HG02840 (cell line): ENCODE measurements around the gene MTNR1A.

Experiments
- ATAC-seq: cut with Tn5 transposase; IDR thresholded peaks from one replicate; pipeline ENCODE4 v1.9.1; 2021; ENCODE audit warnings: mild to moderate bottlenecking, moderate library complexity, moderate number of reproducible peaks; ENCODE audit not compliant: unreplicated experiment, low FRiP score

MTNR1A gene

DNA sequence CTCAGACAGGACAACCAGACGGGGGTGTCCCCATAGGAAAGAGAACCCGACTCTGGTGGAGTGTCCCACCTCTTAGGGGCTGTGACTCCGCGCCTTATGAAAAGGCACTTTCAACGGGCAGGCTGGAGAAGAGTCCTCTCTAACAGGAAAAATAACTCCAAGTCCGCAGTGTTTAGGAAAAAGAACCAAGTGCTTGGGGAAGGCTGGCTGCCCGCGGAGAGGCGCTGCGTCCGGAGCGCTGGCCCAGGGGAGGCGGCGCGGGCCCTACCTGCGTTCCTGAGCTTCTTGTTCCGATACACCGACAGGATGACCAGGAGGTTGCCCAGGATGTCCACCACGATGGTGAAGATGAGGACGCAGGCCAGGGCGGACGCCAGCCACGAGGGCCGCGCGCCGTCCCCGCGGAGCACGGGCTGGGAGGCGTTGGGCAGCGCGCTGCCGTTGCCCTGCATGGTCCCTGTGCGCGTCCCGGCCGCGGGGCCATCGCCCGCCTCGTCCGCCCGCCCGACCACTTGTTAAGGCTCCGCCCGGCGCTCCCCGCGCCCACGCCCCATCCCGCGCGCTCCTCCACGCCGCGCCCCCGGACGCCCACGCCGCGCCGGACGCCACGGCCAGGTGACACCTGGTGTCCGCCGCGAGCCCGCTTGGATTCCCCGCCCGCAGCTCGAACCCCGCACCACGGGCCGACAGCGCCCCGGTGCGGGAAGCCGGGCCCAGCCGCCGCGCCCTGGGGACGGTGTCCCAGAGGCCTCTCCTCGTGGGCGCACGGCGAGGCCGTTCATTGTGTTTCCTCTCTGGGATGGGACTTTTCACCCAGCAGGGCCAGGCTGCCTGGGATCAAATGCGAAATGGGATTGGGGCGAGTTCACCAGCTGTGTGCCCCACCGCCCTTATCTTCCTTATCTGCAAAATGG is at the start of gene MTNR1A:
Gene MTNR1A (minus strand): TSS at position 654 of the 914 bp plus-strand sequence. CDS start 202 bp downstream, at position 452.
- ATAC-seq, result no peak

DNA sequence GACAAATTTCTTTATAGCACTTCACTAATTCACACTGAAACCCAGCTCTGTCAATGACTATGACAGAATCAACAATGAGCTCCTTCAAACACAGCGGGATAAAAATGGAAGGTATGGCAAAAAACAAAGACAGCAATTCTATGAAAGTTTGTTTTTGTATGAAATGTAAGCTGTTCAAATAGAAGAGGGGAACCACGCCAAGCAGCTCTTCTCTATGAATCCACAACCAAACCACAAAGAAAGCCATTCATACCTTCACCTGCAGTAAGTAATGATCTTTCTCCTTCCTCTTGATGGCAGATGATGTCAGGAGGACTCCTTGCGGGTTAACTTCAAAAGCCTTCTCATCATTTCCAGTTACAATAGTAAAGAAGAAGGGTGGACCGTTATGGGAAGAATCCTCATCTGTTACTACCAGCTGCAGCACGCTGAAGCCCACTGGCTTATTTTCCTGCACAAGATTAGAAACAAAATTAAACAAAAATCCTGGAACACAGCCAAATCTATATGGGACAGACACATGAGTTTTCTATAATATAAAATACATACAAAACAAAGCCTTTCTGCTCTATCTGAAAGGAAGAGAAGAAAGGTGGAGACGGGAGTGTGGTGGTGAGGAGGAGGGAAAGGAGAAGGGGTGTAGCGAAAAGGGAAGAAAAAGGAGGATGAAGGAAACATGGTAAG is 48.9 kb upstream of the MTNR1A start:
- ATAC-seq, result no peak

- no peak for ATAC-seq
Measured at GRCh38 chr4:186602978-186603377, 47.6 kb upstream of the MTNR1A start.

GRCh38 chr4:186599483-186599882 is 44.1 kb upstream of the MTNR1A start:
- ATAC-seq, result no peak

- ATAC-seq, result no peak
Measured at GRCh38 chr4:186598686-186599085, 43.3 kb upstream of the MTNR1A start.

DNA sequence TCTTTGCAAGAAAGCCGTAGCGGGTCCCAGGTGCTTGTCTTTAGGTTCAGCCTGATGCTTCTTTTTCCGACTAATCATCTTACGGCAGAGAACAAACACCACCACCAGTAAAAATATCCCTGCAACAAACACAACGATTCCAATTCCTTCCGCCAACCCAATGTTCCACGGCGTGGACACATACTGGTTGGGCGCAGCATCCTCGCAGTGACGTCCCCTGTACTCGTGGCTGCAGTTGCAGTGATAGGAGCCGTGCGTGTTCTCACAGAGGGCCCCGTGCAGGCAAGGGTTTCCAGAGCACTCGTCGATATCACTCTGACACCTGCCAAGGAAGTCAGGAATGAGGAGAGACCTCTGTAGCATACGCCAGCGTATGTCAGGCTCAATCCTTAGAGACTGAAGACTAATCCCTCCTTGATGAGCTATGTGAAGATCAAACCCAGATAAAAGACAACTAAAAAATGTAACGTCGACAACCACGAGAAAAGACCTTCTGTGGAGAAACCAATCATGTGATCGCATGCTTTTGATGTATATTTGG is 41.6 kb upstream of the MTNR1A start:
- ATAC-seq, result no peak

DNA sequence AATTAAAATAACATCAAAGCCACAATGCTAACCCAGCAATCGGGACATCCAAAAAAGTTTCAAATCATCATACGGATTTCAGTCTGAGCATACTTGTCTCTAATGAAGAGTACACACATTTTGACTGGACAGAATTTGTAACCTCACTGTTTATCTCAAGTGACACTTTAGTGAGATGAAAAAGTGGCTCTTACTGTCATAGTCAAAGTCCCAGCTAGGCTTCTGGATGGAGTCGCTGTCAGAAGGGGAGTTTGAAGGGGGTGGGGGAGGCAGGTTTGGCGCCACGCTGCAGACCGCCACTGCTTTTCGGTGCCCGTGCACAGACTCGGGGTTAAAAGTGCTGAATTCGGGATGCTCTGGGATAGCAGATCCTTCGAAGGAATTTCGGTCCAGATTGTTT is 41.0 kb upstream of the MTNR1A start:
- no peak for ATAC-seq

DNA sequence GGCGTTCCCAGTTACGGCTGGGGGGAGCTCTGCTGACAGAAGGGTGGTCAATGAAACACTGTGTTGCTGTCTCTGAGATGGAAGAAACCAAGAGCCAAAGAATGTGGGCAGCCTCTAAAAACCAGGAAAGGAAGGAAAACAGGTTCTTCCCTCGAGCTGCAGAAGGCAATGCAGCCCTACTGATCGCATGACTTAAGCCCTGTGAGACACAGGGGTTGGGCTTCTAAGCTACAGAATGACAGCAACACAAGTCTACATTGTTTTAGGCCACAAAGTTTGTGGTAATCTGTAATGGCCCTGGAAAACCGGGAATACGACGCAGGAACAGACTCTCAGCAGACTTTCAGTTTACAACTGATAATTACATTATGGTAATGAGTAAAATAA is 38.2 kb upstream of the MTNR1A start:
- ATAC-seq, result no peak

DNA sequence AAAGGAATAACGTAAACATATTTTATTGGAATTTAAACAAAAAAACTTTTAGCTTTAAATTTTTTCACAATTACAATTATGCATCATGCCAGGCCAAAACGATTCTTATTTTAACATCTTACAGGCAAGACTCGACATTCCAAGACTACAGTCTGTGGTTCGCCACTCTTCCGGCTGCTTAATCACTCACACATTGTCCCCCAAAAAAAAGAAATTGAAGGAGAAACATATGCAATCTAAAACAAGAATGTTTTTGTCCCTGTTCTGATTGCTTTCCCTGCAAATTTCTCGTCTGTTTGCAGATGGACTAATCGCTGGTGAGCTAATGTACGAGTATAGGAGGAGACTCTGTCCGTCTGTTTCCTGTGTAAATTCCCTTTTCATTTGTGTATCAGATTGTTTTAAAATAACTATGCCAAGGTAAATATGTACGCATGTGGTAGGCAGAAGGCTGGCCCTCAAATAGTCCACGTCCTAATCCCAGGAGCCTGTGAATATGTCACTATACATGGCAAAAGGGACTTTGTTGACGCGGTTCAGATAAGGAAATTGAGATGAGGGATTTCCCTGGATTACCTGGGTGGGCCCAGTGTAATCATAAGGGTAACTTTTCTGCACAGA is 37.7 kb upstream of the MTNR1A start:
- ATAC-seq, result no peak

- no peak for ATAC-seq
Measured at GRCh38 chr4:186592445-186592844, 37.1 kb upstream of the MTNR1A start.

DNA sequence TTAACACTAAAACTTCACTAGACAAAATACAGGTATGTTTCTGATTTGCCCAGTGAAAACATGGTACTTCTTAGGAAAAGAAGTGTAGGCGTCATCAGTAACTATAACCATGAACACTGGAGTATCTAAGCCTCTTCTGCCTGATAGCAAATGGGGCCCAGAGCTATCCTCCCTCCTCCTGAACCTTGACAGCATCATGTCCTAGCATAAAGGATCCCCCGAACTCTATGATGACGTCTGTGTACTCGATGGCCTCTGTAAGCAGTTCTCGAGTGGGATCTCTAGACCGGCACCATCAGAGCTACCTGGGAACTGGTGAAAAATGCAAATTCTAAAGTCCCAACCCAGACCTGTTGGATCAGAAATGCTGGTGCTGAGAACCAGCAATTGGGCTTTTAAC is 36.3 kb upstream of the MTNR1A start:
- ATAC-seq, result no peak

- ATAC-seq, result no peak
Measured at GRCh38 chr4:186588503-186588902, 33.1 kb upstream of the MTNR1A start.

DNA sequence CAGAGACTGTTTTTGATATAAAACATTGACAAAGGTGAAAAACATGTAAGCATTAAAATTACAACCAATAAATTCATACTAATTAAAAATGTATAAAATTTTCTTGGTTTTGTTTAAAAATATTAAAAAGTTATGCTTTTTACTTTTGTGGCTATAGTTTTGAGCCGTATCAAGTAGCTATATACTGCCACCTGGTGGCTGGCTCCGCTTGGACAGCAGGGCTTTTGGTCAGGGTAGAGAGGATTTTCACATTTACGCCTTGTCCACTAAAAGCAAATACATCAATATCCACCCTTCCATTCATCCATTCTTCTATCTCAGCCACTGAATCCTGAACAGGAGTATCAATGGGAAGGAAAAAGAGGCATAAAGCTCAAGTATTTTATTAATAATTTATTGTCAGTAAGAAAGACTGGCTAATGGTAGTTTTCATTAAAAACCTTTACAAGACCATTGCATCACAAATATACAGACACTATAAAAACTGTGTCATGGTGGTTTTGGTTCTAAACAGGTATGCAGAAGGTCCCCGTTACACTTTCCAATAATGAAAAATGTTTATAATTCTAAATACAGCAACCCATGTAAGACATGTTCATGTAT is 32.1 kb upstream of the MTNR1A start:
- no peak for ATAC-seq

GRCh38 chr4:186586205-186586604 is 30.8 kb upstream of the MTNR1A start:
- no peak for ATAC-seq

DNA sequence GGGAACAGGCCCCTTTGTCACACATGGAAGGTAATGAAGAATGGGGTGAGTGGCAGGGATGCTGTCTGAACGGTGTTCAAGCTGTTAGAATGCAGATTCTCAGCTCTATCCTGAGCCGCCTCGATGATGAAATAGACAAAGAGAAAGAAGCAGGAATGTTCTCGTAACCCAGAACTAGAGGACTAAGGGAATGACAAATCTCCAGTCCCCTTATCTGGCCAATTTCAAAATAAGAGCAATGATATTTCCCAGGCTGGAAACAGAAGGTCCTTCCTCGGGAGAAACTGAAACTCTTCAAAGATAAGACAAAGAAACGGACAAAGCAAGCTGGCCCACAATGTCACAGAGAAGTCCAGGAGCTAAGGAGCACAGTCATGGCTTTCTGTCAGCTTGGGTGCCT is 29.5 kb upstream of the MTNR1A start:
- ATAC-seq, result no peak

- ATAC-seq, result no peak
Measured at GRCh38 chr4:186581421-186581820, 26.1 kb upstream of the MTNR1A start.

GRCh38 chr4:186580669-186581068 is 25.3 kb upstream of the MTNR1A start:
- ATAC-seq, result no peak

GRCh38 chr4:186570193-186570996 is 15.0 kb upstream of the MTNR1A start:
- ATAC-seq, result no peak

GRCh38 chr4:186569533-186570192 is 14.3 kb upstream of the MTNR1A start:
- no peak for ATAC-seq
